Measurements from ENCODE around the gene ITGB6.
"Not testable (repeated sequence)": the region's sequence is repeated elsewhere in the genome, so short reads cannot be mapped to it uniquely, and the experiment has no call there.

The ITGB6 gene

DNA sequence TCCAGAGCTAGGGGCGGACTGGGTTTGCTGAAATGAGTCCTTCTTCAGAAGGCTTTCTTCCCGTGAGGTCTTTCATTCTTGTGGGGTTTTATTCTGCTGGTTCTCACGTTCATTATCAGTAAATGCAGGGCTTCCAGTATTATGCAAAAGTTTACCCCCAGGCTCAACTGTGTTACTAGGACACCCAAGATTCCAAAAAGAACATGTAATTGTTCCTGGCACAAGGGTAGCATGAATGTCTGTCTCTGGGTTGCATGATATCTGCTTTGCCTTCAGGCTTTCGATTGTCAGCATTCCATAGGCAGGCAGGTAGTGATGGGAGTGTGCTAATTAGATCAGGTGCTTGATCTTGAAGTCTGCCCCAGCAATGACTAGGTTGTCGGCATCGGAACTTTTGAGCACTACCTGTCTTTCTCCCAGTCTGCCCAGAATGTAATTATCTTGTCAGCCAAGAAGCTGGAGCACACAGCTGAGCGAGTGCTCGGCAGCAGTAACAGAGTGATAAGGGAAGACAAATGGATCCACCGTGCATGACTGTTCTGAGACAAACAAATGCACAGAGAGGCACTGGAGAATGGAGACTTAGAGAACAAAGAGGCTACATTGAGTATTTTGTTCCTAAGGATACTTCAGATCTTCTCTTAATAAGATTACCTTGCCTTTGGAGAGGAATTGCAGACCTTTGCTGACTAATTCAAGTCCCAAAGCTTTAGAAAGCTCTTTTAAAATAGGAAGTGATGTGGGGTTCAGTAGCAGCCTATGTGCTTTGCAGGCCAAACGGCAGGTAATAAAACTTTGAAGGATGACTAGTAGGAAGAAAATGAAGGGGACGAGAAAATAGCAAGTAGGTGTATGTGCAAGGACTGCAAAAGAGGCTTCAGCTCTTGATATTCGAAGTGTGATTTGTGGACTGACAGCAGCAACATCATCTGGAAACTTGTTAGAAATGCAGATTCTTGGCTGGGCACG, 41.9 kb downstream of the ITGB6 start:
- Histone ChIP-seq H3K4me1 (ENCODE audit: insufficient read depth, low read length) (no peaks in the 10 kb centered on the region), H3K4me2 (ENCODE audit: insufficient read depth, low read length) (no peak overlapping the region), H3K36me3 (ENCODE audit: insufficient read depth, low read length) (no peaks in the 10 kb centered on the region), H2AFZ (ENCODE audit: low read depth, low read length) (no peak overlapping the region), H4K20me1 (ENCODE audit: insufficient read depth, low read length) (no peaks in the 10 kb centered on the region), H3K9me3 (ENCODE audit: insufficient read depth, low read length, severe bottlenecking) (no peaks in the 10 kb centered on the region), H3K4me3 (ENCODE audit: low read depth in 1 of 2, low read length in 2 of 2) (no peak overlapping the region), H3K27me3 (ENCODE audit: insufficient read depth, low read length, poor library complexity) (no peaks in the 10 kb centered on the region), H3K79me2 (ENCODE audit: insufficient read depth, low read length) (no peaks in the 10 kb centered on the region), H3K27ac (ENCODE audit: low read length) (no peak overlapping the region), H3K9ac (ENCODE audit: low read depth, low read length) (no peak overlapping the region)
- no peak for ATAC-seq (ENCODE audit: insufficient read depth, low read depth)
- no peak for DNase-seq
- TF ChIP-seq, protein P1, sequence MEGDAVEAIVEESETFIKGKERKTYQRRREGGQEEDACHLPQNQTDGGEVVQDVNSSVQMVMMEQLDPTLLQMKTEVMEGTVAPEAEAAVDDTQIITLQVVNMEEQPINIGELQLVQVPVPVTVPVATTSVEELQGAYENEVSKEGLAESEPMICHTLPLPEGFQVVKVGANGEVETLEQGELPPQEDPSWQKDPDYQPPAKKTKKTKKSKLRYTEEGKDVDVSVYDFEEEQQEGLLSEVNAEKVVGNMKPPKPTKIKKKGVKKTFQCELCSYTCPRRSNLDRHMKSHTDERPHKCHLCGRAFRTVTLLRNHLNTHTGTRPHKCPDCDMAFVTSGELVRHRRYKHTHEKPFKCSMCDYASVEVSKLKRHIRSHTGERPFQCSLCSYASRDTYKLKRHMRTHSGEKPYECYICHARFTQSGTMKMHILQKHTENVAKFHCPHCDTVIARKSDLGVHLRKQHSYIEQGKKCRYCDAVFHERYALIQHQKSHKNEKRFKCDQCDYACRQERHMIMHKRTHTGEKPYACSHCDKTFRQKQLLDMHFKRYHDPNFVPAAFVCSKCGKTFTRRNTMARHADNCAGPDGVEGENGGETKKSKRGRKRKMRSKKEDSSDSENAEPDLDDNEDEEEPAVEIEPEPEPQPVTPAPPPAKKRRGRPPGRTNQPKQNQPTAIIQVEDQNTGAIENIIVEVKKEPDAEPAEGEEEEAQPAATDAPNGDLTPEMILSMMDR (IDR thresholded peaks at IDR 0.05; ENCODE audit: borderline replicate concordance, extremely low read depth, low read length, poor library complexity, severe bottlenecking): no peak
- TF ChIP-seq EZH2 (IDR thresholded peaks at IDR 0.05; ENCODE audit: borderline replicate concordance, low read depth, low read length, severe bottlenecking): no peak

DNA sequence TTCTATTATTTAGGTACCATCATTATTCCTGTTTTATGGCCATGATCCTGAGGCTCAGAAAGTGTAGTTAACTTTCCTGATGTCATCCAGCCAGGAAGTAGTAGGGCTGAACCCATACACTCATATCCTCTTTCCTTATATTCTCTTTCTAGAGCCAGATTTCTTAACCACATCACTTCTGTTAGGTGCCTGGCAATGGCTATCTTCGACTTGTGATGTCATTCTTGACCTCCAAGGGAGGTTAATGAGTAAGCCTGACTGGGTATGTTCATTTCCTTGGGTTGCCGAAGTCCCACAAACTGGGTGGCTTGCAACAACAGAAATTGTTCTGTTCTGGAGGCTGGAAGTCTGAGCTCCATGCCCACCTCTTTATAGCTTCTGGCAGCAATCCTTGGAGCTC, 43.4 kb downstream of the ITGB6 start:
- Histone ChIP-seq H3K36me3 (ENCODE audit: insufficient read depth, low read length) (no peaks in the 10 kb centered on the region), H3K79me2 (ENCODE audit: insufficient read depth, low read length) (no peaks in the 10 kb centered on the region)

DNA sequence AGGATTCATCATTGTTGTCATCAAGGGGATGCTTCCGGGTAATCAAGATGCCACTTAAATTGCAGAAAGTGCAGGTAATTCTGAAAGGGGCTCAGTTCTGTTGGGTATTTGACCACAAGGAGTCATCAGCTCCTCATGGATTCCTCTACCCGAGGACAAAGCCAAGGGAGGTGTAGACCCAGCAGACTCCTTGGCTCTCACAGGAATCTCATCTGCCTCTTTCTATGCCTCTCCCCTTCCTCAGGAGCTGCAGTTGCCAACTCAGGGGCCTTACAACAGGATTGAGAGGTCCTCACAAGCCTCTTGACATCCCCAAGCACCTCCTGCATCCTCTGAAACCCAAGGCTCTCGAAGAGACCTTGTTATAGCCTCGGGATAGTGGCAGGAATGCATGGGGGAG, 44.0 kb downstream of the ITGB6 start:
- Histone ChIP-seq H3K4me2 (ENCODE audit: insufficient read depth, low read length) (no peak overlapping the region), H3K36me3 (ENCODE audit: insufficient read depth, low read length) (no peaks in the 10 kb centered on the region), H3K9me3 (ENCODE audit: insufficient read depth, low read length, severe bottlenecking) (no peaks in the 10 kb centered on the region), H3K4me1 (ENCODE audit: insufficient read depth, low read length) (no peaks in the 10 kb centered on the region), H2AFZ (ENCODE audit: low read depth, low read length) (no peak overlapping the region), H4K20me1 (ENCODE audit: insufficient read depth, low read length) (no peaks in the 10 kb centered on the region), H3K79me2 (ENCODE audit: insufficient read depth, low read length) (no peaks in the 10 kb centered on the region), H3K4me3 (ENCODE audit: low read depth in 1 of 2, low read length in 2 of 2) (no peak overlapping the region), H3K9ac (ENCODE audit: low read depth, low read length) (no peak overlapping the region), H3K27ac (ENCODE audit: low read length) (no peak overlapping the region), H3K27me3 (ENCODE audit: insufficient read depth, low read length, poor library complexity) (no peaks in the 10 kb centered on the region)
- TF ChIP-seq, protein P1 (IDR thresholded peaks at IDR 0.05; ENCODE audit: borderline replicate concordance, extremely low read depth, low read length, poor library complexity, severe bottlenecking): no peak
- TF ChIP-seq EZH2 (IDR thresholded peaks at IDR 0.05; ENCODE audit: borderline replicate concordance, low read depth, low read length, severe bottlenecking): no peak
- DNase-seq: no peak
- no peak for ATAC-seq (ENCODE audit: insufficient read depth, low read depth)

More for the DNA sequence above, 43.4 kb downstream of the ITGB6 start:
- no peak for TF ChIP-seq EZH2 (IDR thresholded peaks at IDR 0.05; ENCODE audit: borderline replicate concordance, low read depth, low read length, severe bottlenecking)
- TF ChIP-seq, protein P1 (IDR thresholded peaks at IDR 0.05; ENCODE audit: borderline replicate concordance, extremely low read depth, low read length, poor library complexity, severe bottlenecking): no peak
- Histone ChIP-seq H3K27me3 (ENCODE audit: insufficient read depth, low read length, poor library complexity) (no peaks in the 10 kb centered on the region), H3K4me3 (ENCODE audit: low read depth in 1 of 2, low read length in 2 of 2) (no peak overlapping the region), H2AFZ (ENCODE audit: low read depth, low read length) (0 out of 2 replicates have a peak overlapping the region, but pooled peaks have one; percentile 9), H3K27ac (ENCODE audit: low read length) (no peak overlapping the region), H3K4me2 (ENCODE audit: insufficient read depth, low read length) (no peak overlapping the region), H4K20me1 (ENCODE audit: insufficient read depth, low read length) (no peaks in the 10 kb centered on the region), H3K9ac (ENCODE audit: low read depth, low read length) (no peak overlapping the region), H3K4me1 (ENCODE audit: insufficient read depth, low read length) (no peaks in the 10 kb centered on the region), H3K9me3 (ENCODE audit: insufficient read depth, low read length, severe bottlenecking) (no peaks in the 10 kb centered on the region)
- DNase-seq (no peak), ATAC-seq (ENCODE audit: insufficient read depth, low read depth) (no peak)

DNA sequence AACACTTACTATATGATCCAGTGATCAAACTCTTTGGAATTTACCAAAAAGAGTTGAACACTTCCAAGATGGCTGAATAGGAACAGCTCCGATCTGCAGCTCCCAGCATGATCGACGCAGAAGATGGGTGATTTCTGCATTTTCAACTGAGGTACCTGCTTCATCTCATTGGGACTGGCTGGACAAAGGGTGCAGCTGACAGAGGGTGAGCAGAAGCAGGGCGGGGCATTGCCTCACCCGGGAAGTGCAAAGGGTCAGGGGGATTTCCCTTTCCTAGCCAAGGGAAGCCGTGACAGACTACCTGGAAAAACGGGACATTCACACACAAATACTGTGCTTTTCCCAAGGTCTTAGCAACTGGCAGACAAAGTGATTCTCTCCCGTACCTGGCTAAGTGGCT, 51.7 kb downstream of the ITGB6 start:
- not testable (repeated sequence) for H3K4me3 ChIP-seq (ENCODE audit: low read depth in 1 of 2, low read length in 2 of 2); H3K27me3 ChIP-seq (ENCODE audit: insufficient read depth, low read length, poor library complexity); H3K9me3 ChIP-seq (ENCODE audit: insufficient read depth, low read length, severe bottlenecking); H3K4me2 ChIP-seq (ENCODE audit: insufficient read depth, low read length); H3K9ac ChIP-seq (ENCODE audit: low read depth, low read length); H3K36me3 ChIP-seq (ENCODE audit: insufficient read depth, low read length); ATAC-seq (ENCODE audit: insufficient read depth, low read depth); H3K79me2 ChIP-seq (ENCODE audit: insufficient read depth, low read length); DNase-seq; H3K27ac ChIP-seq (ENCODE audit: low read length); H4K20me1 ChIP-seq (ENCODE audit: insufficient read depth, low read length)
- Histone ChIP-seq H3K4me1 (ENCODE audit: insufficient read depth, low read length) (peaks cover 25% of the 10 kb centered on the region), H2AFZ (ENCODE audit: low read depth, low read length) (peak overlapping the region; percentile 8; the same call in 1 of the 2 replicates)
